GM18498 (cell line): ENCODE measurements around the gene TMEM89.
A peak's percentile ranks its signal among the peaks of the same experiment; 100 is the strongest.

ENCODE experiments used
- ATAC-seq: cut with Tn5 transposase; IDR thresholded peaks from one replicate; pipeline ENCODE4 v1.9.1; 2021; ENCODE audit warnings: mild to moderate bottlenecking, moderate library complexity; ENCODE audit not compliant: unreplicated experiment

Gene TMEM89

DNA sequence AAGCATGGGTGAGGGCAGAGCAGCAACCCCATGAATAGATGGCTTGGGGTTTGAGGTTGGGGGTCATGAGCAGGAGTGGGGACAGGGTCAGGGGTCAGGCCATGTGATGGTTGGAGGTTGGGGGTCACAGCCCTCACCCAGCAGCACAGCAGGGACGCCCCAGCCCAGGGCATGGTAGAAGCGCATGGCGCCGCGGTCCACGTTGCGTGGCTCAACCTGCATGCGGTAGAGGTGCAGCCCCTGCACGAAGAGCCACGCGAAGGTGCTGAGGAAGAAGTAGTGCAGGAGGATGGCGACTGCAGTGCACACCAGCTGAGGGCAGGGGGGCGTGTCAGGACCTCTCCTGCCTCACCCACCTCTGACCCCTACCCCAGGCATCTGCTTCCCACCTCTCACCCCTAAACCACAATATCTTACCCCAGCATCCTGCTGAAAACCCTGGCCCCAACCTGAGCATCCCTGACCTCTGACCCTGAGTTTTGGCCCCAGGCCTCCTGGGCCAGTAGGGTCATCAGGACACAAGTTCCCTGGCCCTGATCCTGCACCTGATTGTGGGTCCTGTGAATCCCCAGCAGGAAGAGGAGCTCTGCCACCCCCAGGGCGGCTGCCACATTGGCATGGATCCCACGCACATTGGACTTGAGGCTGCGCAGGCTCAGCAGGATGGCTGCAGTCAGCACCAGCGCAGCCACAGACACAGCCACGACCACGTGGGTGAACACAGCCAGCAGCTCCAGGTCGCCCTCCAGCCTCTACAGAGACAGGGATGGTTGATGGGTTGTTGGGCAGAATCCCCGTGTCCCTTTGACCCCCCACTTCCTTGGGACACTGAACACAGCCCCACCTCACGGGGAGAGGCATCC lies 23.6 kb upstream of the TMEM89 start:
- ATAC-seq: no peak

GRCh38 chr3:48642605-48643004 lies 21.0 kb upstream of the TMEM89 start:
- no peak for ATAC-seq

- ATAC-seq: no peak
These were observed 19.8 kb upstream of the TMEM89 start for GRCh38 chr3:48641396-48641795.

- ATAC-seq: no peak
These were observed 18.5 kb upstream of the TMEM89 start for GRCh38 chr3:48639944-48640606.

- ATAC-seq: no peak
These were observed 15.7 kb upstream of the TMEM89 start for GRCh38 chr3:48637305-48637704.

GRCh38 chr3:48636149-48636655 lies 14.6 kb upstream of the TMEM89 start:
- ATAC-seq: no peak

GRCh38 chr3:48635222-48636021 lies 13.9 kb upstream of the TMEM89 start, which contains the start of gene SLC26A6:
Gene SLC26A6, minus strand, starts transcription at chr3:48635461. Its CDS starts 68 bp downstream, at chr3:48635393.
- peak; percentile 90 for ATAC-seq

DNA sequence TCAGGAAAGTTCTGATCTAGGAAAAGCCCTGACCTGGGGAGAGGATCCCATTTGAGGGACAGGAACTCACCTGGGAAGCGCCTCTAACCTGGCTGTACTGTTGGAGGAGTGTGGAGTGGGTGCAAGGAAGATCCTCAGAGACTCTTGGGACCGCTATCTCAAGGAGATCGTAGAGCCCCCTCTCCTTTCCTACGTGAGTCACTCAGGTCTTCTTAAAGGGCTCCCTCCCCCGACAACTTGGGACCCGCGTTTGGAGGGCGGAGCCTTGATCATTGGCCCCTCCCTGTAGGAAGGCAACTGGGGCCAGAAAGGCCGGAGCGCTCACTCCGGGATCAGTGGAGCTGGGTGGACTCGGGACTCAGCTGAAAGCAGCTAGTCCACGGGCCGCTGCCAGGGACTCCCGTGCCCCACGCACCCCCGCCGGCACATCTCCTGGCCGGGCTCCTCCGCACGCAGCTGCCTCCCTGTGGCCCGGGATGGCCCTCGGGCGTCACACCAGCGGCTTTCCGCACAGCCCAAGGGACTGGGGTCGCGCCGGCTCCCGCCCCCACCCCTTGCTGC lies 13.2 kb upstream of the TMEM89 start:
- ATAC-seq: peak; percentile 27

DNA sequence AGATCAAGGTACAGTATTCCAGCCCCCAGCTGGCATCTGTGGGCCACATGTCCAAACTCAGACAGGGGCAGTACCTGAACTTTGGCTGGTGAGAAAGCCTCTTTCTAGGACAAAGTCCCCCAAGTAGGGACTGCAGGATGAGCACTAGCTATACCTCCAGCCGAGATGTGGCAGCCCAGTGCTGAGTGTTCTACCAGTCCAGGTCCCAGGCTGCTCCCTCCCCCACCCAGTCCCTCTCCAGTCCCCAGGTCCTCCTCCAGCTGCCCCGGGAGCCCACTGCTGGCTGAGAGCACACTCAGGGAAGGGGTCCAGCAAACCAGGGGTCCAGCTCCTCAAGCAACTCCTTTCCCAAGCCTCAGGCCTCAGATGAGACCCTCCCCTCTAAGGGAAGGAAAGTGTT lies 12.2 kb upstream of the TMEM89 start:
- ATAC-seq: no peak

DNA sequence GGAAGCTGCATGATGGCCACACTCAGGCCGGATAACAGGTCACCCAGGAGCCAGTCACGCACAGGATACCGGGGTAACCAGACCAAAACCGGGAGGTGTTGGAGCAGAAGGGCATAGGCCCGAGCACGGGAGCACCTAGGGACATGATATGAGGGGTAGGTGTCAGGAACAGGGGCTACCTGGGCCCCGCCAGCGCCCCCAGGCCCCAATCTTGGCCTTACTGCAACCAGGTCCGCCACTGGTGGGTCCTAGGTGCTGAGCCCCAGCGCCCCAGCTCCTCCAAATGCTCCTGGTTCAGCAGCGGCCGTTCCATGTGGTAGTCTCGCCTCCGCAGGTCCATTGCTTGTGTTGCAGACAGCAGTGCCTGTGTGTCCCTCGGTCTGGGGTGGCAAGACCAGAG lies 11.7 kb upstream of the TMEM89 start:
- ATAC-seq: no peak

DNA sequence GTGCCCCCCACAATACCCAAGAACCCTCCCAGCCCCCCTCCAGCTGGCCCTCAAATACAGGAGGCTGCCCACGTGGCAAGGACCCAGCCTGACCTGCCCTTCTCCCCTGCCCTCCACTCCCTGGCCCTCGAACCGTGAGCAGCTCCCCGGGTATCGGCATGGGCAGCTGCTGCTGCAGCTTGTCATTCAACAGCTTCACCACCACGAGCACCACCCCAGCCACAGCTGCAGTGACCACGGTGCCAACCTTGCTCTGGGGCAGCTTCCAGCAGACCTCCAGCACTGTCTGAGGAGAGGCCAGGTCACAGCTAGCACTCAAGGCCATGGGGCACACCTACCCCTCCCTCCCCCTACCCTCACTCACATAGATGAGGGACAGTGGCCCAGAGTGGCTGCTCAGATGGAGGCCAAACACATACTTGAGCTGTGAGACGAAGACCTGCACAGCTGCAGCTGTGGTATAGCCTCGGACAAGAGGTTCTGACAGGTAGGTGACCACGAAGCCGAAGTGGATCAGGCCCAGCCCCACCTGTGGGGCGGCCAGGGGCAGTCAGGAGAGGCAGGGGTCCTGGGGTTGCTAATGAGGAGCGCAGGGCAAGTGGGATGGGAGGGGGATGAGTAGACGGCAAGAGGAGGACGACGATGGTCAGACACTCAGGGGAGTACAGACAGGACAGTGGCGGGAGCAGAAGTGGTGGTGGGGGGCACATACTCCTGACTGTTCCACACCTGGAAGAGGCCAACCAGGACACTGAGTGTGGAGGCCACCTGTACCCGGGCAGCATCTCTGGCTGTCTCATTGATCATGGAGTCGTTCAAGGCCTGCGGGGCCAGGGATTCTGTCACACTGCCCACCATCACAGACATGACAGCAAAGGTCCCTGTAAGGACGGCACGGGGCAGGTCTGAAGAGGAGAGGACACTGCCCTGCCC lies 10.2 kb upstream of the TMEM89 start:
- ATAC-seq: no peak

GRCh38 chr3:48630833-48631232 lies 9.3 kb upstream of the TMEM89 start:
- ATAC-seq: no peak

- ATAC-seq: no peak
These were observed 8.8 kb upstream of the TMEM89 start for GRCh38 chr3:48630407-48630806.

DNA sequence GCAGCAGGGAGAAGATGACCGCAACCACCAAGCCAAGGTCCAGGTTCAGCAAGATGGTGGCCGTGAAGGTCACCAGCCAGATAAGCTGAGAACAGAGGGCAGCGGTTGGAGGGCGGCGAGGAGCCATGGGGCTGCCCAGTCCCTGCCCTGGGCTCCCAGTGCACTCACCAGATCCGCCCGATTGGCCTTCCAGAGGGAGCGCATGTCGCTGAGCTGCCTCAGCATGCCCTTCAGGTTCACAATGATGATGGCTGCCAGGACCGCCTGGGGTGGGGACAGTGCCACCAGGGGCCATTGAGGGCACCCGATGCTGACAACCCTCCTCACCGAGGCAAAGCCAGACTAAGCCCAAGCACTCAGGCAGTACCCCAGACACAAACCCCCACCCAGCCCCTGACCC lies 8.3 kb upstream of the TMEM89 start:
- no peak for ATAC-seq

- no peak for ATAC-seq
These were observed 6.9 kb upstream of the TMEM89 start for GRCh38 chr3:48628277-48629017.

DNA sequence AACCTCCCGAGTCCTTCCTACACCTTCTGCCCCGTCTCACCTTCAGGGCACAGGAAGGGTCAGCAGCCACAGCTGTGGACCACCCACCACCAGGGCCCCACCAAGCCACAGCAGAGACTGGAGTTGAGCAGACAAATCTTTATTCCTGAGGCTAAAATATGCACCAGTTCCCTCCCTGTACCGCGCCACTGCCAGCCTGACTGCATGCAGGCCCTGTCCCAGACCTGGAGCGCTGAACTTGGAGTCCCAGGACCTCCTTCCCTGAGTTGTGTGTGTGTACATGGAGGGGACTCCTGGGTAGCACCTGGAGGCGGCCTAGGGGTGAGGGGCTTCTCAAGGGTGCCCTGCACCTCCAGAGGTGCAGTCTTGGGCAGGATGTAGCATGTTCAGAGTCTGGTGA lies 4.0 kb upstream of the TMEM89 start:
- ATAC-seq: no peak

GRCh38 chr3:48624767-48625166 lies 3.2 kb upstream of the TMEM89 start:
- no peak for ATAC-seq

DNA sequence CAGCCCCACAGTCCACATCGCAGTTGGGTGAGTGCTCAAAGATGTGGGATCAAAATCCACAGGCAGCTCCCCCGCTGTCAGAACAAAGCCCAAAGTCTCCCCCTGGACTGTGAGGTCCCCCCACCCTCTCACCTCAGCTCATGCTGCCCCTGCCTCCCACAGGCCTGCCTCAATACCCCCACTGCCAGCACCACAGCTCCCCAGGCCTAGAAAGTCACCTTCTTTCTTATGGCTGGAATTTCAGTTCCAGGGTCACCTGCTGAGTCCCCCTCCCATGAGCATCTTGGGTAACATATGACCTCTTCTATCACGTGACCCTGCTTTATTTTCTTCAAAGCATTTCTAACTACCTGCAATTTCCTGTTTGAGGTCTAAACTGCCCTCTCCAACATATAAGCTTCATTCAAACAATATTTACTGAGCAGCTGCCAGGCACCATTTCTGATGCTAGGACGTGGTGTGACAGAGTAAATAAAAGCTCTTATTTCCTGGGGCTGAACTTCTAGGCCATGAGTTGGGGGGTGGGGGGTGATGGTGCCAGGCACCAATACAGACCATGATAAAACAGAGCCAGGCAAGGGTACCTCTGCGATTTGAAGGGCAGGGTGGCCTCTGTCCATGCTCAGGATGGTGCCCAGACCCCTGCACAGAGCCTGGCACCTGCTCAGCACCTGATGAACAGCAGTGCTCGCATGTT lies 2.4 kb upstream of the TMEM89 start:
- no peak for ATAC-seq
